Activated CD4-positive, alpha-beta memory T cell treated with anti-CD3 and anti-CD28 coated beads for 36 hours (primary cell): ENCODE measurements around the gene SLC38A4. TPM values are rescaled to one million over a fixed set of nuclear protein-coding genes. Genes with fewer than 3 reads are reported as not detected.

ENCODE experiments used
- CTCF ChIA-PET: fragments of 350-600 bp; sonication (Branson Sonifier 250); formaldehyde crosslinking; loops from one replicate; lab custom pipeline; 2021; ENCODE audit warnings: antibody characterized with exemption, inconsistent platforms; lab: Charles Lee
- POLR2A ChIA-PET: fragments of 350-600 bp; sonication (Branson Sonifier 250); formaldehyde crosslinking; loops from one replicate; lab custom pipeline; 2021; ENCODE audit warnings: antibody characterized with exemption; lab: Charles Lee
- DNase-seq: peaks from one replicate; pipeline ENCODE4 v3.0.0-alpha.2; 2020
- H3K27ac Mint-ChIP-seq: one replicate; pipeline ENCODE4 v1.8.0; 2021; ENCODE audit warnings: mixed read lengths
- H3K27me3 Mint-ChIP-seq: one replicate; pipeline ENCODE4 v1.8.0; 2021; ENCODE audit warnings: mixed read lengths
- H3K36me3 Mint-ChIP-seq: one replicate; pipeline ENCODE4 v1.8.0; 2021; ENCODE audit warnings: mixed read lengths
- H3K4me1 Mint-ChIP-seq: one replicate; pipeline ENCODE4 v1.8.0; 2021; ENCODE audit warnings: low read depth, mixed read lengths
- H3K4me3 Mint-ChIP-seq: one replicate; pipeline ENCODE4 v1.8.0; 2021; ENCODE audit warnings: mild to moderate bottlenecking, mixed read lengths
- H3K9me3 Mint-ChIP-seq: one replicate; pipeline ENCODE4 v1.8.0; 2021; ENCODE audit warnings: mixed read lengths
- intact Hi-C: fragments of 100-400 bp; cut with micrococcal nuclease; formaldehyde crosslinking; loops from one replicate; pipeline ENCODE4 v1.15.1; 2023
- total RNA-seq, 2 experiments: library from RNA; stranded (reverse); gene quantifications; one replicate each; pipeline ENCODE4 v1.2.3, GENCODE V29; 2021

The SLC38A4 gene
- total RNA-seq, 2 experiments from 2014 or later = not detected

GRCh38 chr12:46723629-46724419, 102.0 kb downstream of the SLC38A4 start:
- CTCF ChIA-PET = no interaction called here
- no peaks in the 10 kb centered on the region for H3K27me3 Mint-ChIP-seq
- H3K27ac Mint-ChIP-seq = no peak overlapping the region
- intact Hi-C loops = no loop called here
- DNase-seq = no peak
- H3K4me1 Mint-ChIP-seq = peaks cover 3% of the 10 kb centered on the region
- POLR2A ChIA-PET = no interaction called here
- no peaks in the 10 kb centered on the region for H3K36me3 Mint-ChIP-seq
- H3K4me3 Mint-ChIP-seq = no peak overlapping the region
- H3K9me3 Mint-ChIP-seq = peaks cover 4% of the 10 kb centered on the region

DNA sequence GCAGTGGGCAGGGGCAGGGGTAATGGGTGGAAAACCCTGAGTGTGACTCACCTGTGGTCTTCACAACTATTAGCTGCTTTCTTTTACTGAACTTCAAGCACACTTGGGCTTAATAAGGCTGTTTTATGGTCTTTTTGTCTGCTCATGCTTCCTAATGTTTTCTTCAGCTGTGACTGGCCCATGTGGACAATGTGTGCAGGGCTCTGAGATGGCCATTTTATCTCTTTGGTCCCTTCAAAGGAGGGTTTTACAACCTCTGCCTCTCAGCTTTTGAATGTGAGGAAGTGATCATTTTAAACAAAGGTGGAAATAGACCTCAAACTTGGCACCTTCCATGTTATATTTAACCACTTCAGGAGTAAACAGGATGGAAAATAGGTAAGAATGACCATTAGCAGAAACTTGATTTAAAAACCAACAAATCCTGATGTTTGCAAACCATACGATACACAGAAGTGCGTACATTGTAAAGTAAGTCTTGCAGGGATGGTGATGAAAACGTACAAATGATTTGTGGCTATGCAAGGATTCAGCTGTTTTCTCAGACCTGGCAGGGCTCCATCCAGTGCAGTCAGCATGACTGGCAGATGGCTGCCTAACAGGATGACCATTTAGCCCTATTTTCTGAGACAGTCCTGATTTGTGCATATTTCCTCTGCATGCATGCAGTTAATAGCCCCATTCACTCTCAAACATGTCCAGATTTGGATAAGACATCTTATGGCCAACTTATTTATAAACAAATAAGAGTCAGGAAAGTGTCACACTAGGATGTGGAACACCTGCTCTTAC, 103.2 kb downstream of the SLC38A4 start:
- no peak overlapping the region for H3K4me3 Mint-ChIP-seq
- intact Hi-C loops = no loop called here
- peaks cover 3% of the 10 kb centered on the region for H3K4me1 Mint-ChIP-seq
- ChIA-PET POLR2A (no interaction called here), CTCF (interaction anchor here (1.2 kb wide), 1 partner anchor 48 kb away, joined by 4 read pairs; no protein-coding TSS in a partner anchor)
- no peaks in the 10 kb centered on the region for H3K36me3 Mint-ChIP-seq
- no peak overlapping the region for H3K27ac Mint-ChIP-seq
- no peaks in the 10 kb centered on the region for H3K27me3 Mint-ChIP-seq
- H3K9me3 Mint-ChIP-seq = peaks cover 4% of the 10 kb centered on the region
- no peak for DNase-seq

DNA sequence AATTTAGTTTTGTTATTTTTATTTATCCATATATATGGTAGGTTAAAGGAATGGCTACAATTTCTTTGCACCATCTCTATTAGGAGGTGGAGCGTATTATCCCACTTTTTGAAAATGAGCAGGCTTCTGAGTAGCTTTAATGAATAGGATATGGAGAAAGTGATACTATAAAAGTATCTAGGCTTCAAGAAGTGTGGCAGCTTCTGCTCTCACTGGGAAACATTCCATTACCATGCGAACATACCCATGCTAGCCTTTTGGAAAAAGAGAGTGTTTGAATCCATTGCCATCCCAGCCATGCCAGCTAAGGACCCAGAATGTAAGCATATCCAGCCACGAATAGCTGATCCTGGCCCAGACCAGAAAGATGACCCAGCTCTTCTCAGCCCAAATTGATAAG, 107.3 kb downstream of the SLC38A4 start:
- ChIA-PET POLR2A (no interaction called here), CTCF (interaction anchor here (1.0 to 1.2 kb wide), 2 partner anchors 131 to 303 kb away, joined by 3 read pairs; no protein-coding TSS in a partner anchor)
- no peaks in the 10 kb centered on the region for H3K4me1 Mint-ChIP-seq
- H3K27me3 Mint-ChIP-seq = no peaks in the 10 kb centered on the region
- no peak overlapping the region for H3K27ac Mint-ChIP-seq
- H3K4me3 Mint-ChIP-seq = no peak overlapping the region
- no peak for DNase-seq
- H3K9me3 Mint-ChIP-seq = peaks cover 4% of the 10 kb centered on the region
- peaks cover 3% of the 10 kb centered on the region for H3K36me3 Mint-ChIP-seq
- intact Hi-C loops = no loop called here

DNA sequence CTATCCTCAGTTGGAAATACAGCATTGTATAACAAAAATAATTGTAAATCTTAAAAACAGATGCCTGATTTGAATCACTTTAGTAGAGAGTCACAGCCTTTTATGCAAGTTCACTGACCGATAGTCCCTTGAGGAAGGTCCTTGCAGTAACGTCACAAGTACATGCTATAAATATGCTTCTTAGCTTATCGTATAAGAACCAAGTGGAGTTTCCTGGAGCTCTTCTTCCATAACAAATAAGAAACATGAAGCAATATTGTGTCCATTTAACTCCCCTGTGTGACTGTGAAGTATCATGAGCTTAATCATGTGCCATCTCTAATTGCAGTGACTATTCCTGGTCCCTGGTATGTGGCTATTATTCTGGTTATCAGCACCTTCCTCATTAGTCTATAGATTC, 107.9 kb downstream of the SLC38A4 start:
- Mint-ChIP-seq H3K36me3 (peaks cover 3% of the 10 kb centered on the region), H3K9me3 (peaks cover 4% of the 10 kb centered on the region), H3K4me1 (no peaks in the 10 kb centered on the region), H3K27me3 (no peaks in the 10 kb centered on the region), H3K4me3 (no peak overlapping the region), H3K27ac (no peak overlapping the region)
- CTCF ChIA-PET = interaction anchor here (1.0 to 1.2 kb wide), 2 partner anchors 130 to 303 kb away, joined by 3 read pairs; no protein-coding TSS in a partner anchor
- intact Hi-C loops = no loop called here
- POLR2A ChIA-PET = no interaction called here
- DNase-seq = no peak

GRCh38 chr12:46717159-46717558, 108.6 kb downstream of the SLC38A4 start:
- ChIA-PET CTCF (no interaction called here), POLR2A (no interaction called here)
- Mint-ChIP-seq H3K27me3 (no peaks in the 10 kb centered on the region), H3K9me3 (peaks cover 4% of the 10 kb centered on the region), H3K27ac (no peak overlapping the region), H3K4me1 (no peaks in the 10 kb centered on the region), H3K4me3 (no peak overlapping the region), H3K36me3 (peaks cover 3% of the 10 kb centered on the region)
- DNase-seq = no peak
- intact Hi-C loops = no loop called here
